HG03139 (cell line): ENCODE measurements around the gene NEUROD2.

ENCODE experiments used
- ATAC-seq: cut with Tn5 transposase; IDR thresholded peaks from one replicate; pipeline ENCODE4 v1.9.1; 2021; ENCODE audit not compliant: unreplicated experiment

The NEUROD2 gene

GRCh38 chr17:39618956-39619785 lies 11.5 kb upstream of the NEUROD2 start:
- no peak for ATAC-seq

DNA sequence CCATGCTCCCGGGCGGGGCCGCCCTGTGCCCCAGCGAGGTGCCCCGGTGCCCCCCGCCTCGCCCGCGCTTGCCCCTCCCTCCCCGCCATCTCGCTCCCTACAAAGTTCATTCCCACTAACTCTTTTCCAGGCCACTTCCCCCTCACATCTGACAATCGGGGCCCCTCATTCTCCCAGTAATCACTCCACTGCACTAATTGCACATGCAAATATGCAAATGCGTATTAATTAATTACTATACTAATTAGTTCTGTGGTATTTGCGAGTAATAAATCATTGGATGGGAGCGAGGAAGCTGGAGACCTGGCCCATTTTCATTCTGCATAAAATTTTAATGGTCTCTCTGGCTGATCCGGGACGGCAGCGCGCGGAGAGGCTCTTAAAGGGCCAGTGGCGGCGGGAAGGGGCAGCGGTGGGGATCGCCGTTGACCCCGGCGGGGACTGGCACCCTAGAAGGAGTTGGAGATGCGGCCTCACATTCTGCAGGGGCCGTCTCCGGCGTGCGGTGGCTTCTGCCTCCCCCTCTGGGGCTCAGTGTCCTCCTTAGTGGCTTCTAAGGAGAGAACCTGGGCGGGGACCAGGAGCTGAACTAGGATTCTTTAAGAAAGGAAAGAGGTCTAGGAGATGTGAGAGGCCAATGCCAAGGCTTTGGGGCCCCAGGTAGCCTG lies 10.7 kb upstream of the NEUROD2 start:
- ATAC-seq = no peak

GRCh38 chr17:39617446-39618245 lies 9.9 kb upstream of the NEUROD2 start:
- ATAC-seq = no peak

DNA sequence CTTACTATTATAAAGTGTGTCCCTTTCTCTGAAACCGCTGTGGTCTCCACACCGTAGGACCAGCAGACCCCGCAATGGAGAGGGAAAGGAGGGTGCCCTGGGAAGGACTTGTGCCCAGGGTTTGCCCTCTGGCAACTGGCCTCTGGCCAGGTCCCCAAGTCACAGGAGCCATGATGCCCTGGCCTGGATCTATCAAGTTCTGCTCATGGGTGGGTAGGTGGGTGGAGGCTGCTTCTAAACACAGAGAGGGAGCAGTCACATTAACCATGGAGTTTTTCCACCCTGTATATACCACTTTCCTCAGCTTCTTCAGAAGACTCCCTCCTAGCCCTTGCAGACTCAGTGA lies 9.4 kb upstream of the NEUROD2 start:
- ATAC-seq = no peak

DNA sequence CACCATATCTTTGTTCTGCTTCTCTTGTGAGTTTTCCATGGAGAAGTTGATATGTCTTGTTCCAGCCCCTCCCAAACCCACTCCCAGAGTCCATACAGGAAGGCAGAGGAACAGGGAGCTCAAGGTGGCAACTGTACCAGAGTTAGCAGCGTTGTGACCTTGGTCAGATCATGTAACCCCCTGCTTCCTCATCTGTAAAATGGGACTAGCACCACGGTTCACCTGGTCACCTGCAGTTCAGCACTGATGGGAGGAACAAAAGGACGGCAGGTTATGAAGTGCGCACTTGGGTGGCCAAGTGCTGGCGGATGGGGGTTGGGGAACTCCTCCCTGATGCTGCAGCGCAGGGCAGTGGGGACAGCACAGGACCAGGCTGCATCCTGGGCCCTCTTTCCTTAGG lies 7.7 kb upstream of the NEUROD2 start:
- no peak for ATAC-seq

- ATAC-seq = no peak
Observed at GRCh38 chr17:39614545-39615157, 6.9 kb upstream of the NEUROD2 start.

DNA sequence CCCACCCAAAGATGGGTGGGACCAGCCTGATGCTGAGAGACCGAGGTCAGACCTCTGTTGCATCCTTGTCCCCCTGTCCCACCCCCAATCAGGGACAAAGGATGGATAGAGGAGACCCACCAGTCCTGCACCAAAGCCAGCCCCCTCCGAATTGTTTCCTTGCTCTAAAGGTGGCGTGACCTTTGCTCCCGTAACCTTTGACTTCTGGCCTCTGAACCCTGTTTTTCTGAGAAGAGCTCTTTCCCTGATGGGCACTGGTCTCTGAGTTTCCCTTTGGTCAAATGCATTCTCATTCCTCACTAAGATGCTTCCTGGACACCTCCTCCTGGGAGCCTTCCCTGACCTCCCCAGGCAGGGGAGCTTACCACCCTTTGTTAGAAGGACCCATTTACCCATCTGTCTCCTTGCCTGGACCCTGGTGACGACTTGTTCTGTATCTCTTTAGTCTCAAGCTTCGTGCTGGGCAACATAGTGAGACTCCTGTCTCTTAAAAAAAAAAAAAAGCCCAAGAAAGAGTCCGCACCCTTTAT lies 5.3 kb upstream of the NEUROD2 start:
- no peak for ATAC-seq

GRCh38 chr17:39612291-39612894 lies 4.7 kb upstream of the NEUROD2 start:
- no peak for ATAC-seq

DNA sequence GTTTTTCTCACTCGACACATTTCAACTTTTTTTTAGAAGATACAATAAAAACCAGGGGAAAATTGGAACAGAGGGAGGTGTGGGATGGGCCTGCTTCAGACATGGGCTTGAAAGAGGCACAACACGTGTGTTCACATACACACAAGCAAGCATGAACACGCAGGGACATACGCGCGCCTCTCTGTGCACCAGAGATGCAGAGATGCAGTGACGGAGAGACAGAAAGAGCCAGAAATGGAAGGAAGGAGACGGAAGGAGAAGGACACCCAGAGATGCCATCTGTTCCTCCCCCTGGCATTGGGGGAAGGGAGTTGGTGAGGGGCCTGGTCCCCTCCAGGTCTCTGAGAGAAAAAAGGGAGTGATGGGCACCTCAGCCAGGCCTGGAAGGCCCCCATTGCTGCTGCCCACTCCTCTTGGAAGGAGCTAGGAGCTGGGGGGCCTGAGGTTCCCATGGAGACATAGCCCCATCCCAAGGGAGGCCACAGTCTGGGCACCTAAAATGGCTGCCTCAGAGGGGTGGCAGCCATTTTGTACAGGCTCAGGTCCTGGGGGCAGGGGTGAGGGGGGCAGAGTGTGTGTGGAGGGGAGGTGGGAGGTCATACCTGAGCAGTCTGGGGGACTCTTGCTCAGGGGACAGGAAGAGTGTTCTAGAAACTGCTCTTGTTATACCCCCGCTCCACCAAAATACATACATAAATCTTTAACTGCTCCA lies 3.8 kb upstream of the NEUROD2 start:
- ATAC-seq = no peak

GRCh38 chr17:39609416-39610025 lies 1.8 kb upstream of the NEUROD2 start:
- no peak for ATAC-seq

- ATAC-seq = no peak
Observed at GRCh38 chr17:39608142-39608981, 642 bp upstream of the NEUROD2 start.

- ATAC-seq = no peak
Observed at GRCh38 chr17:39607057-39607850, 466 bp downstream of the NEUROD2 start.

DNA sequence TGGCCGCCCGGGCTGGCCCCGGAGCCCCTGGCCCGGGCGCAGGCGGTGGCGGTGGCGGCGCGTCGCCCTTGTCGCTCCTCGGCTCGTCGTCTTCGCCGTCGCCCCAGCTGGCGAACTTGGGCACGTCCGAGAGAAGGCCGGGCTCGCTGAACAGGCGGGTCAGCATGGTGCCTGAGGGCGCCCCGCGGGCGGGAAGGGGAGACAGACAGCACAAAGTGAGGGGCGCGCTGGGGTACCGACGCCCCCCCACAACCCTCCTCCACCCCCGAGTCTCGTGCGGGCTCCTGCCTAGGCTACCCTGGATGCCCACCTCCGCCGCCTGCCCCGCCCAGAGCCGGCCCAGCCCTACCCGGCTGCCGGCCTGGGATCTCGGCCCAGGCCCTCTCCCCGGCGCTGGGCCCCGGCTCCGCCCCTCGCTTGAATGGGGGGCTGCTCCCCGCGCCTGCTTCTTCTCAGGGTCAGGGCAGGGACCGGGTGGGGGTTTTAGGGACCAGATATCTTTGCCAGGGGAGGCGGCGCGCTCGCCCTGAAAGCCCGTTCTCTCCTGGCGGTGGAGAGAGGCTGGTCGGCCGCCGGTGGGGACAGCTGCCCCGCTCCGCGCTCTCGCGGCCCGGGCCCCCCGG lies 1.2 kb downstream of the NEUROD2 start:
- no peak for ATAC-seq

- ATAC-seq = no peak
Observed at GRCh38 chr17:39605492-39606433, 2.0 kb downstream of the NEUROD2 start.

DNA sequence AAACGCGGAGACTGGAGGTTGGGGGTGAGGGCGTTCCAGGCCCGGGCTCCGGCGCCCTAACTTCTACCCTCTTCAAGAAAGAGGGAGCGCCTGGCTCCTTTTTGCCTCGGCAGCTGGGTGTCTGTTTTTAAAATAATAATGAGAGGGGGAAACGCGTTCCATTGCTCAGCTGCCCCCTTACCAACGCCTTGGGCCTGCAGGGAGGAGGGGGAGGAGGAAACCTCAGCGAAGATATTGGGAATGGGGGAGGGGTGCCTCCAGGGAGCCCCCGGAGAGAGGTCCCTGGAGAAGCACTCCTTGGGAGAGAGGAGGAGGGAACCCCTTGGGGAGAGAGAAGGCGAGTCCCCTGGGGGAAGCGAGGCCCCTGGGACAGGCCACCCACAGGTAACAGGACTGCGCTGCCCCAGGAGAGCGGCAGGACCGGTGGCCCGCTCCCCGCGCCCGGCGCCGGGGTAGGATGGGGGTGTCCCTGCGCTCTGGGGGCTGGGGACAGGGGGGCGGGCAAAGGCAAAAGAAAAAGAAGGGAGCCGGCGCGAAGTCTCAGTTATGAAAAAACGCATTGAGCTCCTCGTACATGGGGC lies 2.7 kb downstream of the NEUROD2 start:
- no peak for ATAC-seq
